ENCODE measurements around the gene RHEX.

- no peak for TF ChIP-seq CTCF (IDR thresholded peaks at IDR 0.05; ENCODE audit: low read depth, low read length)
- no peak for TF ChIP-seq EZH2phosphoT487 (IDR thresholded peaks at IDR 0.05; ENCODE audit: low read depth)
Observed at GRCh38 chr1:206121269-206121668, 68.3 kb downstream of the RHEX start.

Measured in OCI-LY3 (cell line).